Nephron (organoid): Measurements from ENCODE around the gene RAET1E.
A peak's percentile ranks its signal among the peaks of the same experiment; 100 is the strongest.
"Not testable (repeated sequence)": the region's sequence is repeated elsewhere in the genome, so short reads cannot be mapped to it uniquely, and the experiment has no call there.

Experiments
- H3K27ac Mint-ChIP-seq, 3 experiments: 2 replicates each; pipeline ENCODE4 v1.8.0; 2020; ENCODE audit warnings: mixed read lengths in 3 of 3, mild to moderate bottlenecking in 2 of 3, moderate library complexity in 1 of 3
- H3K27me3 Mint-ChIP-seq: 2 replicates; pipeline ENCODE4 v1.8.0; 2021; ENCODE audit warnings: low read depth, mild to moderate bottlenecking, moderate library complexity, mixed read lengths
- H3K36me3 Mint-ChIP-seq: 2 replicates; pipeline ENCODE4 v1.8.0; 2020; ENCODE audit warnings: low read depth, mixed read lengths
- H3K4me1 Mint-ChIP-seq: 2 replicates; pipeline ENCODE4 v1.8.0; 2020; ENCODE audit warnings: mixed read lengths
- H3K4me3 Mint-ChIP-seq, 3 experiments: 2 replicates each; pipeline ENCODE4 v1.8.0; 2020; ENCODE audit warnings: mild to moderate bottlenecking in 3 of 3, mixed read lengths in 3 of 3, moderate library complexity in 2 of 3
- H3K9me3 Mint-ChIP-seq: 2 replicates; pipeline ENCODE4 v1.8.0; 2020; ENCODE audit warnings: mixed read lengths
- TF ChIP-seq, protein P1 (sequence below), 3 experiments: fragments of 200-600 bp; sonication (generic); IDR thresholded peaks; one replicate each; pipeline ENCODE4 v1.5.0; 2021; ENCODE audit warnings: antibody characterized with exemption in 3 of 3; ENCODE audit not compliant: unreplicated experiment in 3 of 3

RAET1E gene

DNA sequence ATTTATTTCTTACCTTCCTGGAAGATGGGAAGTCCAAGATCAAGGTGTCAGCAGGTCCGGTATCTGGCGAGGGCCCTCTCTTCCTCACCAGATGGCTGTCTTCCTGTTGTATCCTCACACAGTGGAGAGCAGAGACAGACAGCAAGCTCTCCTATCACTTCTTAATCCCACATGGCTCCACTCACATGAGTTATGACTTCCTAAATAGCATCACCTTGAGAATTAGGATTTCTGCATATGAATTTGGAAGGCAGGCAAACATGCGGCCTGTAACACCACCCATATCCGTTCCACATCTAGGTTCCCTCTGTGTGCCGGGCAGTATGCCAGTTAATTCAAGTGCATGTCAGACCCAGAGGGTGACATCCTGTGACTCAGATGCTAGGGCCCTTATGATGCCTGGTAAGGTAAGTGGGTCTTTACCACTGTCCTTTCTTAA, 2.1 kb downstream of the RAET1E start:
- H3K27me3 Mint-ChIP-seq: peaks cover 35% of the 10 kb centered on the region
- H3K4me1 Mint-ChIP-seq: no peaks in the 10 kb centered on the region
- H3K27ac Mint-ChIP-seq: no peak overlapping the region
- no peaks in the 10 kb centered on the region for H3K36me3 Mint-ChIP-seq
- H3K4me3 Mint-ChIP-seq: no peak overlapping the region
- TF ChIP-seq, protein P1, sequence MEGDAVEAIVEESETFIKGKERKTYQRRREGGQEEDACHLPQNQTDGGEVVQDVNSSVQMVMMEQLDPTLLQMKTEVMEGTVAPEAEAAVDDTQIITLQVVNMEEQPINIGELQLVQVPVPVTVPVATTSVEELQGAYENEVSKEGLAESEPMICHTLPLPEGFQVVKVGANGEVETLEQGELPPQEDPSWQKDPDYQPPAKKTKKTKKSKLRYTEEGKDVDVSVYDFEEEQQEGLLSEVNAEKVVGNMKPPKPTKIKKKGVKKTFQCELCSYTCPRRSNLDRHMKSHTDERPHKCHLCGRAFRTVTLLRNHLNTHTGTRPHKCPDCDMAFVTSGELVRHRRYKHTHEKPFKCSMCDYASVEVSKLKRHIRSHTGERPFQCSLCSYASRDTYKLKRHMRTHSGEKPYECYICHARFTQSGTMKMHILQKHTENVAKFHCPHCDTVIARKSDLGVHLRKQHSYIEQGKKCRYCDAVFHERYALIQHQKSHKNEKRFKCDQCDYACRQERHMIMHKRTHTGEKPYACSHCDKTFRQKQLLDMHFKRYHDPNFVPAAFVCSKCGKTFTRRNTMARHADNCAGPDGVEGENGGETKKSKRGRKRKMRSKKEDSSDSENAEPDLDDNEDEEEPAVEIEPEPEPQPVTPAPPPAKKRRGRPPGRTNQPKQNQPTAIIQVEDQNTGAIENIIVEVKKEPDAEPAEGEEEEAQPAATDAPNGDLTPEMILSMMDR (IDR thresholded peaks at IDR 0.05; ENCODE audit: unreplicated experiment in 3 of 3): no peak
- no peaks in the 10 kb centered on the region for H3K9me3 Mint-ChIP-seq

DNA sequence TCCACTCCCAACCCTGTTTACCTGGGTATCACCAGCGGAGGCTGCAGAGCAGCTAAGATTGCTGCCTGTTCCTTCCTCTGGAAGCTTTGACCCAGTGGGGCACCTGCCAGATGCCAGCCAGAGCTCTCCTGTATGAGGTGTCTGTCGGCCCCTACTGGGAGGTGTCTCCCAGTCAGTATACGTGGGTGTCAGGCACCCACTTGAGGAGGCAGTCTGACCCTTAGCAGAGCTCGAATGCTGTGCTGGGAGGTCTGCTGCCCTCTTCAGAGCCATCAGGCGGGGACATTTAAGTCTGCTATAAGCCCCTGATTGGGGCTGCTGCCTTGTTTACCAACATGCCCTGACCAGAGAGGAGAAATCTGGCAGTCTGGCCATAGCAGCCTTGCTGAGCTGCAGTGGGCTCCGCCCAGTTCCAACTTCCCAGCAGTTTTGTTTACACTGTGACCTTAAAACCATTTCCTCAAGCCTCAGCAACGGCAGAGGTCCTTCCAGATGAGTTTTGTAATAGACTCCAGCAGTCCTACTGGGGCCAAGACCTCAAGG, 2.8 kb downstream of the RAET1E start:
- H3K4me3 Mint-ChIP-seq: no peak overlapping the region
- no peaks in the 10 kb centered on the region for H3K36me3 Mint-ChIP-seq
- peaks cover 2% of the 10 kb centered on the region for H3K9me3 Mint-ChIP-seq
- H3K4me1 Mint-ChIP-seq: peaks cover 5% of the 10 kb centered on the region
- TF ChIP-seq, protein P1 (IDR thresholded peaks at IDR 0.05; ENCODE audit: unreplicated experiment in 3 of 3): no peak
- H3K27ac Mint-ChIP-seq: no peak overlapping the region
- peaks cover 37% of the 10 kb centered on the region for H3K27me3 Mint-ChIP-seq

GRCh38 chr6:149891864-149892263, 6.0 kb downstream of the RAET1E start:
- H3K36me3 Mint-ChIP-seq, H3K4me1 Mint-ChIP-seq, H3K9me3 Mint-ChIP-seq, H3K4me3 Mint-ChIP-seq, H3K27ac Mint-ChIP-seq: not testable (repeated sequence)
- peaks cover 41% of the 10 kb centered on the region for H3K27me3 Mint-ChIP-seq

DNA sequence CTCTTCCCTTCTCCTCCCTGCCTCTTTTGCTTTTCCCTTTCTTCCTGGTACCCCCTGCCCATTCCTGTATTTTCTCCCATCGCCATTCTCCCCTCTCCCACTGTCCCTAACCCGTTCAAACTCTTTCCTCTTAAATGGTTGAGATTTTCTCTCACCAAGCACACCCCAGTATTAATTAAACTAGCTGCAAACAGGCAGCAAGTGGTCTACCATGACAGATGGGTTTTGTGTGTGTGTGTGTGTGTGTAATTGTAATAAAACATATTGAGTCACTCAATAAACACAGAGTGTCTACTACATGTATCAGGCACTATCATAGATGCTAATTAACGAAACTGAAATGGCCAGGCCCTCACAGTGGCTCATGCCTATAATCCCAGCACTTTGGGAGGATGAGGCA, 6.7 kb downstream of the RAET1E start:
- no peak overlapping the region for H3K4me3 Mint-ChIP-seq
- H3K27me3 Mint-ChIP-seq: peaks cover 41% of the 10 kb centered on the region
- H3K4me1 Mint-ChIP-seq: peaks cover 5% of the 10 kb centered on the region
- H3K27ac Mint-ChIP-seq: no peak overlapping the region
- no peaks in the 10 kb centered on the region for H3K36me3 Mint-ChIP-seq
- TF ChIP-seq, protein P1 (IDR thresholded peaks at IDR 0.05; ENCODE audit: unreplicated experiment in 3 of 3): no peak
- peaks cover 2% of the 10 kb centered on the region for H3K9me3 Mint-ChIP-seq

DNA sequence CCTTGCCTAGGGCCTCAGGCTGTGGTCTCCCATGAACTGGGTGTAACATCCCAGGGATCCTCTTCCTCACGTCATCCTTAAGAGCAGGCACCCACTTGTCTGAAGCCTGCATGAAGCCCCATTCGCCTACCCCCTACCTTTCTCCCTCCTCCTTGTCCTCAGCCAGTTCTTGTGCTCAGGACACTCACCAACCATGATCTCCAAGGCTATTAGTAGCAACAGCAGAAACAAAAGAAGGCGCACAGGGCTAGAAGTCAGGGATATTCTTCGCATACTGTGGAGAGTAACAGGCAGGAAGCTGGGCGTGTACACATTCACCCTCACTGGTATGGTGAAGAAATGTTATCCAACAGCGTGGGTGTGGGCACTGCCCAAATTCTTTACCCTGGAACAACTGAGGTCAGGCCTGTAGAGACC, 7.3 kb downstream of the RAET1E start:
- Mint-ChIP-seq H3K36me3 (no peaks in the 10 kb centered on the region), H3K9me3 (peaks cover 2% of the 10 kb centered on the region), H3K4me1 (peaks cover 5% of the 10 kb centered on the region), H3K4me3 (peak overlapping the region in 2 of 3 experiments; percentile 3 to 23), H3K27me3 (peaks cover 41% of the 10 kb centered on the region), H3K27ac (no peak overlapping the region)
- TF ChIP-seq, protein P1 (IDR thresholded peaks at IDR 0.05; ENCODE audit: unreplicated experiment in 3 of 3): no peak

- no peak overlapping the region for H3K4me3 Mint-ChIP-seq
- H3K27me3 Mint-ChIP-seq: peaks cover 39% of the 10 kb centered on the region
- no peaks in the 10 kb centered on the region for H3K36me3 Mint-ChIP-seq
- TF ChIP-seq, protein P1 (IDR thresholded peaks at IDR 0.05; ENCODE audit: unreplicated experiment in 3 of 3): no peak
- peaks cover 5% of the 10 kb centered on the region for H3K4me1 Mint-ChIP-seq
- no peak overlapping the region for H3K27ac Mint-ChIP-seq
- H3K9me3 Mint-ChIP-seq: peaks cover 2% of the 10 kb centered on the region
These were observed 8.6 kb downstream of the RAET1E start for GRCh38 chr6:149889326-149889725.
